ENCODE measurements around the gene USP13.
"Not testable (repeated sequence)": the region's sequence is repeated elsewhere in the genome, so short reads cannot be mapped to it uniquely, and the experiment has no call there.

USP13 gene

DNA sequence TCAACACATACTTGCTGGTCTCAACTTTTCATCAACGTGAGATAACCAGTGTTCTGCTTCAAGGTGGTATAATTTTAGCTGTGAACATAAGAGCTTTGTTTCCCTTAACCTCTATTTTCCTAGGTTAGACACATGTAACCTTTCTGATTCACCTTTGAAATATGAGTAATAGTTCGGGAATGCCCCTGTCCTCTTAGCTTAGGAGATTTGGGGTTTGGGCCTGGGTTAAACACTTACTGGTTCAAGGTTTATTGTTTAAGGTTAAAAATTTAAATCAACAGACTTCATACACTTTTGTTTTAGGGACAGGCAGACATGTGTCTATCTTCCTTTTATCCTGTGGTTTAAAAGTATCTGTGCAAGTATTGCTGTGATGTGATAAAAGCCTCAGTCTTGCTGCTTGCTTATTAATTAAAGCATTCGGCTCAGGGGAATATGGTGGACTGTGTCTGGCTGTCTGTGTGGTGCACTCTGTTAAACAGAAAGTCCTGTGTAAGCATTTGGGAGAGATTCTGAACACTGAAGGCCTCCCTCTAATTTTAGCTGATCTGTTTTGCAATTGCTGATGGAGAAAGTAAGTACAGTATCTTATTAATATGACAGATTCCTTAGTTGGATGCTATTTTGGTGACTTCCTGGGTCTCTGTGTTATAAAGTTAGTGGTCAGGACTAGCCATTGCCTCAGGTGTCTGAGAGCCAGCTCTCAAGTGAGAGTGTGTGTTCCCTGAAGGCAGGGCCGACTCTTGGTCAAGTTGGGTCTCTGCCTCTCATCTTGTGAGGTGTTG is 81.8 kb downstream of the USP13 start:
- DNase-seq (ENCODE audit: low read depth in 3 of 3) = no peak

DNA sequence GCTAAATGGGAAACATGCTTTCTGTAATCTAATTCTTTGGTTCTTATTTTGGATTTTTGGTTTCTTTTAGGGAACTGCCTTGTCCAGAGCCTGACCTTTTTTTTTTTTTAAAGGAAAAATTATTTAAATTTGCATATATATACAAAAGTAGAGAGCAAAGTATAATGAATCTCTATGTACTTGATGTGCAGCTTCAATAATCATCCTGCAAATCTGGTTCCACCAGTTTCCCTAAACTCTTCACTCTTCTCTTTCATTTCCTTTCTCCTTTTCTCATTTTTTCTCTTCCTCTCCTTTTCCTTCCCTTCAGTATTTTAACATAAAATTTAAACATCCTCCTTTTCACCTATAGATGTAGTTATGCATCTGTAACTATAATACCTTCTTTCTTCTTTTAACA is 82.5 kb downstream of the USP13 start:
- no peak for DNase-seq (ENCODE audit: low read depth in 3 of 3)

DNA sequence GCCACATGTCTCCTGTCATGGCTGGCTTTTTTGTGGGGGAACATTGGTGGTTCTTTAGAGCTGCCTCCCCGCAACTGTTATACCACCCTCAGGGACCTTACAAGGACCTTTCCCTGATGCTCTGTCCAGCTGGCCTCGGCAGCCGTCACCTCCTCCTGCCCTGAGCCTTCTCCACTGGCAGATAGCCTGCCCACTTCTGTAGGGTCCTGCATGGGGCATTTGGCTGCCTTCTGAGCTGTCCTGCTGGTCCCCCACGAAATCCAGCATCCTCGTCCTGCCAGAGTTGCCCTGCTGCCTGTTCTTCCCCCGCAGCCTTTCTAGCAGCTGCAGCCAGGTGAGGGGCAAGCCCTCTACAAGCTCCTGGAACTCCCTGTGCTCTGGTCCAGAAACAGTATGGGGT is 86.2 kb downstream of the USP13 start:
- DNase-seq (ENCODE audit: low read depth in 3 of 3) = no peak

DNA sequence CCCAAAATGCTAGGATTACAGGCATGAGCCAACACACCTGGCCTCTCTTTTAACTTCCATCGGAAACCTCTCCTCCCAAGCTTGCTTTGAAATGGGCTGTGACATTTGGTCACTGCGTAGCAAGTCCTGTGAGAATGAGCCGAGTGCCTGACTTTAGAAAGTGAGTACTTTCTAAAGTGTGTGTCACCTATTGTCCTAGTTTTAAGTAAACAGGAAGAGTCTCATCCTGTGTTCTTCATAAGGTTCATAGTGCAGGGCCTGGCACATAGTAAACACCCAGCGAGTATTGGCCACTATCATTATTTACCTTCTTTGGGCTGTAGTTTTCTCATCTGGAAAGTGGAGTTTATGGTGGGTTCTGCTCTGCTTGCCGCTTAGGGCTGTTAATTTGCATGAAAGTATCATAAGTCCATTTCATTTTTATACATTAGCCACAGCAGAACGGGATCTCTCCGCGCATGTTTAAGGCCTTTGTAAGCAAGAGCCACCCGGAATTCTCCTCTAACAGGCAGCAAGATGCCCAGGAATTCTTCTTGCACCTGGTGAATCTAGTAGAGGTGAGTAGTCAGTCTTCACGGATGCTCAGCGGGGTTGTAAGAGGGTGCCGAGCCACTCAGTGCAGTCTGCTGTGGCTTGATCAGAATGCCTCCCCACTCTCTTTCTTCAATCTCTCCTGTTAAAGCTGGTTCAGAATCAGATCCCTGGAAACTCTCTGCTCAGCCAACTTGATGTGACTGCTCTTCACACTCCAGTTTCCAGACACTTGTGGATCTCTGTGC is 87.2 kb downstream of the USP13 start:
- no peak for DNase-seq (ENCODE audit: low read depth in 3 of 3)

DNA sequence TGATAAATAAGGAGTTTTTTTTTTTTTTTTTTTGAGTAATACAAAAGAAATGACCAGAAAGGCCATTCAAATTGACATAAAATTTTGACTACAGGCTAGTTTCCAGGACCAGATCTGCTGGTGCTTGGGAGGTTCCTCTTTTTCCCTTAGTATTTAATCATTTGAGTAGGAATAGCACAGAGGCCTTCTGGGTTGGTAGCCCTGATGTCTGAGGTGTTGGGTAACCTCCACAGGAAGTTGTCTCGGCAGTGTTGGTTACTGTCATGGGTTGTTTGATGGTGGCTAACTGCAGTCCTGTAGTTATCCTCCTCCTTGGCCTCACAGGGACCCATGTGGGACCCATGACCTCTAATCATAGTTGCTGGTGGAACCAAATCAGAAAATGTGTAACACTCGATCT is 91.1 kb downstream of the USP13 start:
- no peak for DNase-seq (ENCODE audit: low read depth in 3 of 3)

DNA sequence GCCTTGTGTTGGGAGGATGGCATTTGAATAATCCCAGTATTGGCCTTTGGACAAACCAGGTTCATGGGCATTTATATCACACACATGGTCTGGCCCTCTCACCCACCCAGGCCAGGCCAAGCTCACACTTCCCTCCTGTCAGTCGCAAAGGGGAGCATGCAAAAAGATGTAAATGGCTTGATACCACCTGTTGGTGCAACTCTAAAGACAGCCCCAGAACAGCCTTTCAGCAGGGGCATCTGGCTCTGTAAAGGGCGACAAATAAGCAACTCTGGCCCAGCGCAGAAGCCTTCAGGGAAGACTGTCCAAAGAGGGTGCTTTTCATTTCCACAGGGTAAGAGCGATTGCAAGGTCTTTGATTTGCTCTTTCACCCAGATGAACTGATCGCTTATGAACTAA is 91.8 kb downstream of the USP13 start:
- DNase-seq (ENCODE audit: low read depth in 3 of 3) = no peak

DNA sequence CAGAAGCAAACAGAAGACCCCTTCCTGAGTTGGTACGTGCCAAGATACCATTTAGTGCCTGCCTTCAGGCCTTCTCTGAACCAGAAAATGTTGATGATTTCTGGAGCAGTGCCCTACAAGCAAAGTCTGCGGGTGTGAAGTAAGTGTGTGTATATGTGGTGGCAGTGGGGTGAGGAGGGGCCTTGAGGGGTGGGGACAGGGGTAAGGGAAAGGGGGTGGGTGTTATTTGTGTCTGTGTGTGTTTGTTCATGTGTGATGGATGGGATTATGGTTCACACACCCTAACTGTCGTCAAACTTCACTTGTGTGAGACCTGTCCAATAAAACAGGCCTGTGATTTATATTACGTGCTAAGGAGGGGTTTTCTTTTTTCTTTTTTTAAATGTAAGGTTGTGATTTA is 92.2 kb downstream of the USP13 start:
- no peak for DNase-seq (ENCODE audit: low read depth in 3 of 3)

DNA sequence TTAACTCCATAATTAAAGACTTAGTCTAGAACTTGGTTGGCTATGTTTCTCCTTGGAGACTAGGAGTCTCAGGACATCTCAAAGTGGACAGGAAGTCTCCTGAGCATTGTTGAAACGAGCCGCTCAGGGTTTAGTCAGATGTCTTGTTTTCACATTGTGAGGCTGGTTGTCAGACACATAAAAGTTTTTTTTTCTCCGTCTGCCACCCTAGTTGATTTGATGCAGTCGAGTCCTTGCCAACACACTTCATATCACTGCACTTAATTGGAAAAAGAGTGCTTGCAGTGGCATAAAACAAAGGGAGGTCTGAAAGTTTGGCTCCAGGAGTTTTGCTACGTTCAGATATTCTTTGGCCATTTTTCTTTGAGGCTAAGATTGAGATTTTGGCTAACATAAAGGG is 92.9 kb downstream of the USP13 start:
- DNase-seq (ENCODE audit: low read depth in 3 of 3) = no peak

DNA sequence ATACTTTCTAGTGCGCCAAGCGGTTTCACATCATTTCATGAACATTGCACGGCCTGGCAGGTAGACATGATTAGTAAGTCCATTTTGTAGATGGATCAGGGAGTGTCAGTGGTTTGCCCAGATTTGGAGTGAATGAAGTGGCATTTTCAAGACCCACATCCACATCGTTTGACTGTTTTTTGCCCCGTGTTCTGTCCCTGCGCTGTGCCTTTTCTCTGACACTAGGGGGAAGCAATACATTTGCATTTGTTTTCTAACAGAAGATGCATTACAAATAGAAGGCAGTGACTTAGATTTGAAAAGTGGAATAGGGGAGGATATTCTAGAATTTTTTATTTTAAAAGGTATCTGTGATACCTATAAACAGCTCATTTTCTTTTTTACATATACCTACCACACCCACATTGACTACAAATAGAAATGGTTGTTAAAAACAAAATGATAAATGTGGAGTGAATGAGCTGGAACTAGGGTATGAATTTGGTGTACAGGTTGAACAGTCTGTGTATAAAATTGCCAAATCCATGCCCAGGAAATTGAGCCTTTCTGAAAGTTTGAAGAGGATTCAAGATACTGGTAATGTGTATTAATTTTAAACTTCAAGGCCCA is 98.0 kb downstream of the USP13 start:
- no peak for DNase-seq (ENCODE audit: low read depth in 3 of 3)

DNA sequence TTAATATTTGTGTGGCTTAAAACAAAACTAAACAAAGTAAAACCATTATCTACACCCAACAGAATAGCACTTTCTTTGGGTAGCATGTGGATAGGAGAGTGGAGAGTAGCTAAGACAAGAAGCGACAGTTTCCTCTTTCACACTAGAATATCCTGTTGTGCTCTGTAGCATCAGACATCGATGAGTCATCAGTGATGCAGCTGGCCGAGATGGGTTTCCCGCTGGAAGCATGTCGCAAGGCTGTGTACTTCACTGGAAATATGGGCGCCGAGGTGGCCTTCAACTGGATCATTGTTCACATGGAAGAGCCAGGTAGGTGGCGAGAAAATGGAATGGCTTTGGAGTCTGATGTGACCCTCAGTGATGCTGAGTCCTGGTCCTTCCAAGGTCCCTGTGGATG is 108.1 kb downstream of the USP13 start:
- DNase-seq (ENCODE audit: low read depth in 3 of 3) = no peak

DNA sequence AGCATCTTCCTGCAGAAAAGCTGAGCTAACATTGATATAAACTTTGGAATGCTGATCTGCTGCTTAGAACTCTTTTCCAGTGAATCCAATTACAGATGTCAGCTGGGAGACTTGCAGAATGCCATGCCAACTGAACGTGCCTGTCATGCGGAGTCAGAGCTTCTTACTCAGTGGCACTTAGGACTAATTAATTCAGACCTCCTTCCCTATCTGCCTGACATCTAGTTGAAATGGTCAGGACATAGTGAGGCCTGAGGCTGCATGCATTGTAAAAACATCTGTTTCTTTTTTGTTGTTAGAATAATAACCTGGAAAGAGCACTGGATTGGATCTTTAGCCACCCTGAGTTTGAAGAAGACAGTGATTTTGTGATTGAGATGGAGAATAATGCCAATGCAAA is 112.6 kb downstream of the USP13 start:
- no peak for DNase-seq (ENCODE audit: low read depth in 3 of 3)

DNA sequence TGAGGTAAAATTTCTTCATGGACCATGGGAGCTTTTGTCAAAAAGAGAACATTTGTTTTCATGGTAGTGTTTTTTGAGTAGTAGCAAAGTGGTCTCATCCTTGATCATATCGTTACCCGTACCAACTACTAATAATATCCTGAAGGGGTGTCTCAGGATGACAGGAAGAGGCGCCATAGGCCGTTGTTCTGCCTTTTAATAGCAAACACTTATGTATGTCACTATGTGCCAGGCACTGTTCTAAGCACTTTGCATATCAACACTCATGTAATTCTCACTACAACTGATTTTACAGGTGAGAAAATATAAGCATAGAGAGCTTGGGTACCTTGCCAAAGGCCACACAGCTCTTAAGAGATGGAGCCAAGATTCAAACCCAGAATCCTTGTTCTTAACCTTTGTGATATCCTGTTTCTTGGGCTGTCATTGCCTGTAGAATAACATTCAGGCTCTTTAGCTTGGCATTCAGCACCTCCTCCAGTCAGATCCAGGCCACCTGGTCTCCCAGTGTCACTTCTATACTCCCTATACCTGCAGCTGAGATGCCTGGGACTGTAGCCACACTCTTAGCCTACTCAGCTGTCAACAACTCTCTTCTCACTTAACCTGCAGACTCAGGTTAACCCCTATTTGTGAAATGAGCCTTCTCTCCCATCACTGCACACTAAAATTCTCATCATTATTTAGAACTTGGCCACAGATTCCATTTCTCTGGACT is 113.7 kb downstream of the USP13 start:
- DNase-seq (ENCODE audit: low read depth in 3 of 3) = no peak

DNA sequence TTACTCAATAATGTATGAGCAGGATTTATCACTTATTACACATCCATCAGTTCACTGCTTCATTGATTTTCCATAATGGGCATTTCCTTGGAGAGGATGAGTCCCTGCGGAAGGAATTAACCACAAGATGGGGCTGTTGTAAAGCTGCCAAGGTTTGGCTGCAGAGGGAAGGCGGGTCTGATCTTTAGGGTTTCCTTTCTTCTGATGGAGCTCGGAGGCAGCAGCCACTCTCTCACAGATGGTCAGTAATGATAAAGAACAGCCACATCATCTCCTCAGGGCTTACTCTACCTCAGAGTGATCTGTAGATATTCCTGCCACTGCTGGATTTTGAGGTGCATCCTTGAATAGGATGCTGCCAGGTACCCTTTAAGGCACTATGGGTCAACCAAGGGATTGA is 115.2 kb downstream of the USP13 start:
- no peak for DNase-seq (ENCODE audit: low read depth in 3 of 3)

DNA sequence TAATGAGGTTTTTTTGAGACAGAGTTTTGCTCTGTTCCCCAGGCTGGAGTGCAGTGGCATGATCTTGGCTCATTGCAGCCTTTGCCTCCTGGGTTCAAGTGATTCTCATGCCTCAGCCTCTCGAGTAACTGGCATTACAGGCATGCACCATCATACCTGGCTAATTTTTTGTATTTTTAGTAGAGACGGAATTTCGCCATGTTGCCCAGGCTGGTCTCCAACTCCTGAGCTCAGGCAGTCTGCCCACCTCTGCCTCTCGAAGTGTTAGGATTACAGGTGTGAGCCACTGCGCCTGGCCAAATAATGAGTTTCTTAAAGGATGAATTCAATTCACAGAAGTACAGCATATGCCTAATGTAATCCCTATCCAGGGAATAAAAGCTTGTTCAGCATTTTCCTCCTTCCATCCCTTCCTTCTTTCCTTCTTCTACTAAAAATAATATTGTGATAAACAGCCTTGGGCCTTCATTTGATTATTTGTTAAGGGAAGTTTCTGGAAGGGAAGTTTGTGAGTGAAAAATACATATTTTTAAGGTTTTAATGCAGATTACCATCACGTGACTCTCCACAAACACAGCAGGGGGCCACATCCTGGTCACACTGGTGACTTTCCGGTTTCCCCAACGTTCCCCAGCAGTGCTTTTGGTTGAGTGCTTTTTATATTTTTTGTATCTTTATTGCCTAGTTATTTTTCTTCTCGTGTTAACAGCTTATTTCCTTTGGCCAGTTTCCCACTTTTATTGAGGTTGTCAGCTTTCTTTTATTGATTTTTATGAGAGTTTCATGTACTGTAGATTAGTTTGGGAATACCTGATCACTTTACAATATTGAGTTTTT is 116.8 kb downstream of the USP13 start:
- no peak for DNase-seq (ENCODE audit: low read depth in 3 of 3)

DNA sequence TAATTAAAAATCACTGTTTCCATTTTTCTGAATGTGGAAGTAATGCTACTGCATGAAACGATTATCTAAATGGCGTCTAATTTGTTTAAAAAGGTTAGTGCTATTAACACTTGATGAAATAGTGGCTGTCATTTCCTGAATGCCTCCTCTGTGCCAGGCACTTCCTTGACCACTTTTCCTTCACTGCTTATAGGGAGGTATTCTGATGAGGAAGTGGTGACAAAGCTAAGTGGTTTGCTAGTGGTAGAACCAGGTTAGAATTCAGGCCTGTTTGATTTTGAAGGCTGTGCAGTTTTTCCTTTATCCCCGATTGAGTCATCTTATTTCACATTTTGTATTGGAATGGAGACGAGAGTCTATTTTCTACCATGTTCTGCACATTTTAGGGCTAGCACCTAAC is 119.0 kb downstream of the USP13 start:
- no peak for DNase-seq (ENCODE audit: low read depth in 3 of 3)

DNA sequence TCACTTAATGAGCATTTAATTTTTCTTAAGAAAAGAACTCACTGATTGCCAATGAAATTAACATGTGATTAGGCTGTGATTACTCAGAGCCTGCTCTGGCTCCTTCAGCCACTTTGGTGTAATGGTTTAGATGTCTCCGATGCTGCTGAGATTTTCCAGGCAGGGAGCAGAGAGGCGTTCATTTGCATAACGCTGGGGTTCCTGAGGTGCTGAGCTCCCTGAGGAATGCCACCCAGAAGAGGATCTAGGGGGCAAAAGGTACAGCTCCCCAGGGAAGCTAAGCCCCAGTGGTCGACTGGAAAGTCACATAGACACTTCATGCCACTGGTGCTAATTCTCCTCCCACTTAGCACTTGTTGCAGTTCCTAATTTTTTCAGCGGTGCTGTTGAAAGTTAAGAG is 119.5 kb downstream of the USP13 start:
- DNase-seq (ENCODE audit: low read depth in 3 of 3) = no peak

DNA sequence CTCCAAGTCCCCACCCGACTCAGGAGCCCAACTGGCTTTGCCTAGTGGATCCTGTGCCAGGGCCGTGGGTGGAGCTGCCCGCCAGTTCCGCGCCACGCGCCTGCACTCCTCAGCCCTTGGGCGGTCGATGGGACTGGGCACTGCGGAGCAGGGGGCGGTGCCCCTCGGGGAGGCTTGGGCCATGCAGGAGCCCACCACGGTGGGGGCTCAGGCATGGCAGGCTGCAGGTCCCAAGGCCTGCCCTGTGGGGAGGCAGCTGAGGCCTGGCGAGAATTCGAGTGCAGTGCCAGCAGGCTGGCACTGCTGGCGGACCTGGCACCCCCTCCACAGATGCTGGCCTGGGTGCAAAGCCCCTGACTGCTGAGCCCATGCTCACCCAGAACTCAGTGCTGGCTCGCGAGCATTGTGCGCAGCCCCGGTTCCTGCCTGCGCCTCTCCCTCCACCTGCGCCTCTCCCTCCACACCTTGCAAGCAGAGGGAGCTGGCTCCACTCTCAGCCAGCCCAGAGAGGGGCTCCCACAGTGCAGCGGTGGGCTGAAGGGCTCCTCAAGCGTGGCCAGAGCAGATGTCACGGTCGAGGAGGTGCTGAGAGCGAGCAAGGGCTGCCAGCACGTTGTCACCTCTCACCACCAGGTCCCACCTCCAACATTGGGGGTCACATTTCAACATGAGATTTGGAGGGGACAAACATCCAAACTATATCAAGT is 122.7 kb downstream of the USP13 start:
- no peak for DNase-seq (ENCODE audit: low read depth in 3 of 3)

DNA sequence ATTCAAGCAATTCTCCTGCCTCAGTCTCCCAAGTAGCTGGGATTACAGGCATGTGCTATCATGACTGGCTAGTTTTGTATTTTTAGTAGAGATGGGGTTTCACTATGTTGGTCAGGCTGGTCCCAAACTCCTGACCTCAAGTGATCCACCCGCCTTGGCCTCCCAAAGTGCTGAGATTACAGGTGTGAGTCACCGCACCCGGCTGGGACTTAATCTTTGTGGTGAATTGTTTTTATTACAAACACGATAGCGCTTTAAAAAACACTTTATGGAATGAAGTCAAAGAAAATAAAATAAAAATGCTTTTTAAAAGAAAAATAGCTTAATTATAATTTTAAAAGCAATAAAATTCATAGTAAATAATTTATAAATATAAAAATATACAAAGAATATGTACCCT is 130.0 kb downstream of the USP13 start:
- not testable (repeated sequence) for DNase-seq (ENCODE audit: low read depth in 3 of 3)

DNA sequence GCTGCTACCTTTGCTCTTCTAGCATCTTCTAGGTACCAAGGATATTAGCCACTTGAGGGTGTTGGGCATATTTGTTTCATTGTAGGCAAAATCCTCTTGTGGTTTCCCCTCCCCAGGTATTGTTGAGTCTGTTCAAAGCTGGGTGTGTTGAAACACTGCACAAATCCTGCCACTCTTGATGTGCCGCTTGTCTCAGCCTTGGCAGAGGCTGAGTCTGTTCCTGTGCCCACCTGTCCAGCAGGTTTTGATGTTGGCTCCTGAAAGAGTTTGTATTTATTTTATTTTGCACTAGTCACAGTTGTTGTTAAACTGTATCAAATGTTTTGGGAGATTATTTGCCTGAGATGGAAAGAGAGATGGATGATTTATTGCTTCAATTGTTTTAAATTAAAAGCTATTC is 136.2 kb downstream of the USP13 start:
- no peak for DNase-seq (ENCODE audit: low read depth in 3 of 3)

DNA sequence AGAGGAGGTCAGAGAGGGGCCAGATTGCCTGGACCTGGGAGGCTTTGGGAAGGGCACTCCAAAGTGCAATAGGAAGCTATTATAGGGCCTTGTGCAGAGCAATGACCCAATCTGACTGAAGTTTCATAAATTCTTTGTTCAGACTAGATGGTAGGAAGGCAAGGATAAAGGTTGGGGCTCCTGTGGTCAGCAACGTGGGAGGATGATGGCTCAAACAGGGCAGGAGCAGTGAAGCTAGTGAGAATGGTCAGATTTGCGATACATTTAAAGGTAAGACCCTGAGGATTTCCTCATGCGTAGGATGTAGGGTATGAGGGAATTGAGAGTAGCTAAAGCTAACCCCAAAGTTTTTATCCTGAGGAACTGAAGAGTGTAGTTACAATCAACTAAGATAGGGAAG is 139.0 kb downstream of the USP13 start:
- DNase-seq (ENCODE audit: low read depth in 3 of 3) = no peak

DNA sequence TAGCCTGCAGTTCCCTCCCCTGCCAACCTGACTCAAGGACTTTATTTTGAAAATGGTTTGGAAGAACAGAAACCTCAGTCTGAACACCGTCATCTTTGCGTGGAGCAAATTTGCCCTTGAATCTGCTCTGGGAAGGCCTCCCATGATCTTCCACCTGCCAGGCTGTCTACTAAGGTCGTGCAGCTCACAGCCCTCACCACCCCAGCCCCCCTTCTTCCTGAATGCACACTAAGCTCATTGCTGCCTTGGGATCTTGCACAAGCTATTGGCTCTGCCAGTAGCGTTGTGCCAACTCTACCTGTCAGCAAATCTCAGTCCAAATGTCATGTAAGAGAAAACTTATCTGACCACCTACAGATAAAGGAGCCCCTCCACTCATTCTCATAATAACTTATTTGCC is 141.5 kb downstream of the USP13 start:
- DNase-seq (ENCODE audit: low read depth in 3 of 3) = no peak

Measured in stimulated activated CD4-positive, alpha-beta T cell treated with anti-CD3 and anti-CD28 coated beads, TNF-alpha, amount 100 ng/mL, for 24 hours (primary cell).